GM21390 (cell line): ENCODE measurements around the gene RXRA.

ENCODE experiments used
- ATAC-seq: cut with Tn5 transposase; IDR thresholded peaks from one replicate; pipeline ENCODE4 v1.9.1; 2021; ENCODE audit not compliant: unreplicated experiment

RXRA gene

DNA sequence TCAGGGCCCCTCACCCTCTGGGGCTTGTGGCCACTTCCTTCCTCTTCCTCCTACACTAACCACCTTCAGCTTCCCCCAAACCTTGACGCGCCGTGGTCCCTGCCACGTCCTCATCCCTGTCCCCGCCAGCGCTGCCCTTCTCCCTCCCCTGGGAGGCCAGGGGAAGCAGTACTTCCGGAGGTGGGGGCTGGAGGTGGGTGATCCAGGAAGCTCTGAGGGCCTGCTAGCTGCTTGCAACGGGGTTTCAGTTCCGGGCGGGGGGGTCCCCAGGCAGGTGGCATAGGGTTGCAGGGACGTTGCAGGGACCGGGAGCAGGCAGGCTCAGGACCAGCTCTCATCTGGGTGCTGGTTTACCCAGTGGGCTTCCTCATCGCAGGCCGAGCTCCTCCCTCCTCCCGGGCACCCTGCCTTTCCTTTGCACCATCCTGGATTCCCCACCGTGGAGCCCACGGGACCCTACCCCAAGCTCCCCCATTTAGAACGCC lies 70.0 kb downstream of the RXRA start:
- ATAC-seq: peak; percentile 39

DNA sequence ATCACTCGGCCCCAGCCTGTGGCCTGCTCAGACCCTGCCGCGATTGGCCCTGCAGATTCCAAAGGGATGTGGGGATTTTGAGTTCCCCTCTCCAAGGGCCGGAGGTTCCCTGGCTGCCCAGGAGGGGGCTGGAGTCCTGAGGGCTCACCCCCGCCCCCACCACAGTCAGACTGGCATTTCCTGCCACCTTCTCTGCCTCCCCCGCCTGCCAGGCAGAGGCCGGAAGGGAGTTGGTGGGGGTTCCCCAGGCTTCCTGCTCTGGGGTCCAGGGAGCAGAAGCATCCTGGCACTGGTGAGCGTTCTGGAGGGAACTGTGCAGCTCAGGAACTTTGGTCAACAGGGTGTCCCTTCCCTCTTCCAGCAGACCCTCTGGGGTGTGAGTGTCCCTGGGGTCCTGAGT lies 70.6 kb downstream of the RXRA start:
- ATAC-seq: no peak

DNA sequence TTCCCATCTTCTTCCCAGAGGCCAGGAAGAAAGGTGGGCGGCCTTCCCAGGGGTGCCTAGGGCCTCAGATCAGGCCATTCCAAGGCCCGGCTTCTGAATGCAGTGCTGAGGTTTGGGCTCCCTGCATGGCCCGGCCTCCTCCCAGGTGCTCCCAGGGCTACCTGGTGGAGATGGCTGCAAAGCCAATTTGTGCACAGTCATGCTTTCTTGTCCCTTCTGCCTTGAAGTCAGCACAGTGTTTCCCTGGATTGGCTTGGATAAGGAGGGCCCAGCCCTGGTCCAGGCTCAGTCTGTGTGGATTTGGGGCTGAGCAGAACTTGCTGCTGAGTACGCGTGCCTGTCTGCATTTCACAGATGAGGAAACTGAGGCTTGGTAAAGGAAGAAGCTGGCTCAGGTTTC lies 72.5 kb downstream of the RXRA start:
- ATAC-seq: no peak

DNA sequence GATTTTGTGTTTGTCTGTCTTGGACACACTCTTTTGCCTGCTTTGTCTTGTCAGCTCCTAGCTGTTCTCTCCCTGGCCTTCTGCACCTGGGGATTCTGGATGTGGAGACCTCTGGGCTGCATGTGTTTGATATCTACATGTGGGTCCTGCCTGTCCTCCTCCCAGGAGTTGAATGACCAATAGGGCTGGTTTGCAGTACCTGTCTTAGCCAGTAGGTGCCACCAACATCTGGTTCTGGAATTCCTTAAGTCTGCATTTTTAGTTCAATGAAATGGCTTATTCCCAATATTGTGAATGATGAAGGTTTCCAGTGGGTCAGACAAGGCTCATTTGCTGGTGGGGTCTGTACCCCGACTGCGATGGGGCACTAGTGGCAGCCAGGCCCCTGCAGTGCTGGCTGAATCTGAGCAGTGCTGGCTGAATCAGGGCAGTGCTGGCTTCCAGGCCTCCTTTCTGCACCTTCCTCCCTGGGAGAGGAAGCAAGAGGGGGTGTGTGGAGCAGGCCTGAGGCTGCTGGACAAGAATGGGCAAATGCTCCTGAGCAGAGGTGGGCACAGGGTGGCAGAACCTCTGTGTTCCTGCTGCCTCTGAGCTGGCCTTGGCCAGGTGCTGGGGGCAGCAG lies 73.3 kb downstream of the RXRA start:
- ATAC-seq: no peak

DNA sequence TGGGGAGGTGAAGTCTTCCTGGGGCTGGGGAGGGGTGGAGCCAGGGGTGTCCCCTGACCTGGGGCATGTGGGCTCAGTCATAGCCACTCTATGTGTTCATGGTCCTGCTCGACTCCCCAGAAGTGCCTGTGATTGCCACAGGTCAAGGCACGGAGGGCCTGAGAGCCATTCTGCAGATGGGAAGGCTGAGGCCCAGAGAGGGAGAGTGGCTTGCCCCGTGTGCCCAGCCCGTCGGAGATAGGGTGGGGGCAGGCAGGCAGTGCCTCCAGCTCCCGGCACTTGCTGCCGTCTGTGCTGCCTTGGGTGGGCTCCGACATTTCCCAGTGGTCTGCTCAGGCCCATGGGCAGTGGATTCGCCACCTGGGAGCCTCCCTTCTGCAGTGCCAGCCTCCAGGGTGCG lies 74.0 kb downstream of the RXRA start:
- no peak for ATAC-seq

DNA sequence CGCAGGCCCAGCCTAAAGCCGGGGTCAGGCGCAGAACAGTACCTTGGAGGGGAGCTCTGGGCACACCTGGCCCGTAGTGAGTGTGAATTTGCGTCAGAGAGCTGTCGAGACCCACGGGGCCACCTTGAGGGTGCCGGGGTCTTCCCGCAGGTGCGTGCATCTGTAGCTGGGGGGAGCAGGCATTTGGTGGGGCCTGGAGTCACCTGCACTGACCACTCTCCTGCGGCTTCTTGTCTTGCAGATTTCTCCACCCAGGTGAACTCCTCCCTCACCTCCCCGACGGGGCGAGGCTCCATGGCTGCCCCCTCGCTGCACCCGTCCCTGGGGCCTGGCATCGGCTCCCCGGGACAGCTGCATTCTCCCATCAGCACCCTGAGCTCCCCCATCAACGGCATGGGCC lies 75.1 kb downstream of the RXRA start:
- ATAC-seq: no peak

DNA sequence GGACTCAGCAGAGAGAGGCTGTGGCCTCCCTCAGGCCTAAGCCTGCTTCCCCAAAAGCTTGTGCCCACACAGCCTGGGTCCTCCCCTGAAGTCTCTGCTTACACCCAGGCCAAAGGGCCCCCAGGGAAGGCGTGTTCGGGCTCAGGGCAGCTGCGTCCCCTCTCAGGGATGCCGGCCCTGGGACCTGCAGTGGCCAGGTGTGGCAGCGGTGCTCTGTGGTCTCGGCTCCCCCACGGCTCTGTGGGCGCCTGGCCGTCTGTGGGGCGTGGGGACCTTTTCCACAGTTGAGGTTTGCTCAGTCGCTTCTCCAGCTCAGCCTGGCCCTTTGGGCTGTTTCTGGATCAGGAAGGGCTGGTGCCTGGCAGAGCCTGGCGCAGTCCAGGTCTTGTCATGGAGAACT lies 75.9 kb downstream of the RXRA start:
- ATAC-seq: no peak

DNA sequence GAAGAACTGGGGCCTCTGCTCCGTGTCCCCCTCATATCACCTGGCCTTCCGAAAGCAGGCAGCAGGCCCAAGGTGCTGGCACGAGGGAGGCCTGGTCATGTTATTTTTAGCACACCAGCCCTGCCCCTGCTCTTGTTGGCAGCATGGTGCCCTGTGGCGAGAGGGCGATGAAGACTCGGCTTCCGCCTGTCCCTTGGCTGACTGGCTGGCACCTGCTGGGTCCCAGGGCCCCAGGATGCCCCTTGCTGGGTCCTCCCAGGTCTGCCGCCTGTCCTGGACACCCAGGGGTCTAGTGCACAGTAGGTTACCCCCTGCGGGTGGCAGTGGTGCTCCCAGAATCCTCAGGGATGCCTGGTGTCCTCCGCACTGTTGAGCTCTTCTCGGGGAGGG lies 77.0 kb downstream of the RXRA start:
- no peak for ATAC-seq

DNA sequence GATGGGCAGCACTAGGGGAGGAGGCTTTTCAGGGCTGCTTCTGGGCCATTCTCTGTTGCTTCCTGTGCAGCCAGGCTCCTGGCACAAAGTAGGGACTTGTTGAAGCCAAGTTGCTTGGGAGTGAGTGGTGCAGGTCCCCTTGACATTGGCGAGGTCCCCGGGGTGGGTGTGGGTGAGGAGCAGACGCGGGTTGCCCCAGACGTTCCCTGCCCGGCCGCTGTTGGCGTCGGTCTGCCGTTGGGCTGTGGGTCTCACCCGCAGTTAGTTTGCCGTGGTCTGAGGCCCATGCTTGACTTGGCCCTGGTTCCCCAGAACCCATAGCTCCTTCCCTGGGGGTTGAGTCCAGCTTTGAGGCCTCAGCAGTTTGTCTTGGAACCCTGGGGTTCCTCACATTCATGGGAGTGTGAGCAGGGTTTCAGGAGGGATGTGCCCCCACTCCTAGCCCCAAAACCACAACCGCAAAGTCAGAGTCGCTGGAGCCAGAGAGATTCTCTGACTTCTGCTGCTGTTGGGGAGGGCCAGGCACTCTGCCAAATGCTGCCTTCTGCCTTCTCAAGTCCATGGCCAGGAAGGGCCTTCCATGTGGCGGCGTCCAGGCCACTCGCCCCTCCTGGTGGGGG lies 77.5 kb downstream of the RXRA start:
- ATAC-seq: no peak

DNA sequence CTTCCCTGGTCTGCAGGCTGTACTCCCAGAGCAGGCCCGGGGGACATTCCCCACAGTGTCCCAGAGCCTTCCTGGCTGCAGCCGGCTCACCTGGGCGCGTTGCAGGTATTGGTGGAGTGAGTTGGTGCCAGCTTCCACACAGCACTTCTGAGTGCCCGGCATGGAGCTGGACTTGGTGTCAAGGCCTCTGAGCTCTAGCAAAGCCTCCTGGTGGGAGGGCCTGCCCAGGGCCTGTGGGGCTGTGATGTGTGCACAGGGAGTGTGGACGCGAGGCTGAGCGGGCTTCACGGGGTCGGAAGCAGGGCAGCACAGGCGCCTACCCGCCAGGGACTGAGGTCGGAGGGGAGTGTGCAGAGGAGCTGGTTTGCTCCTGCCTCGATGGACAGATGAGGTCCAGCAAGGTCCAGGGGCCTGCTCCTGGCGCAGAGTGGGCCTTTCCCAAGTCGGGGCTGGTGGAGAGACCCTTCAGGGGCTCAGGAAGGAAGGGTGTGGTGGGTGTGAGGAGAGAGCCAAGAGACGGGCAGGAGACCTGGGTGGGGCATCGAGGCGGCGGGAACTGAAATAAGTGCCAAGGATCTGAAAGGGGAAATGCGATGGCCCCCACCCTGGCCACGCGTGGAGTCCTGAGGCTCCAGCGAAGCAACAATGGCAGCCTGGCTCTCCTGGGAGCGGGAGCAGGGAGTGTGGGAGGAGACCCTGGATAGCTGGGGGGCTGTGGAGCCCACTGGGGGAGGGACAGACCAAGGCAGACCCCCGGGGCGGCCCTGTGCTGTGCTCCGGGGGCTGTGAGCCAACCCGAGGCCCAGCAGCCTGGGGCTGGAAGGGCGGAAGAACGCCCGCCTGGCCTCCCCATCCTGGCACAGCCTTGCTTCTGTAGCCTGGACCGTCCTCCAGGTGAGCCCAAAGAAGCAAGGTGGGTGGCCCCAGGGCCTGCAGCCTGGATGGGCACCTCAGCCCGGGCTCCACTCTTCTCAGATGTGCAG lies 78.4 kb downstream of the RXRA start:
- ATAC-seq: no peak

DNA sequence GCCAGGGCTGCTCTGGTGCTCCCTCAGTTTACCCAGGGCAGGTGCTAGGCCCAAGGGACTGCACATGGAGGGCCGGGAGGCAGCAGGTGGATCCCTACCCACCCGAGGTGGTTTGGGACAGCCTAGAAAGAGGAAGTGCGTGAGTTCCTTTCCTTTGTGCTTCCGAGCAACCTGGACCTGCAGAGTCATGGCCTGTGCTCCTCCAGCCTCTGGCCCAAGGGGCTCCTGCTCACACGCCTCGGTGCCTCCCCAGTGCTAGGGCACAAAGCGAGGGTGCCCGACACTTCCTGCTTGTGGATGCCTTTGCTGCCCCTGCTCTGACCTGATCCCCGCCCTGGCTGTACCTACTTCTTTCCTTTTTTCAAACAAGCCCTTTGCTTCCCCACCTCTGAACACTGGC lies 79.3 kb downstream of the RXRA start:
- ATAC-seq: no peak

DNA sequence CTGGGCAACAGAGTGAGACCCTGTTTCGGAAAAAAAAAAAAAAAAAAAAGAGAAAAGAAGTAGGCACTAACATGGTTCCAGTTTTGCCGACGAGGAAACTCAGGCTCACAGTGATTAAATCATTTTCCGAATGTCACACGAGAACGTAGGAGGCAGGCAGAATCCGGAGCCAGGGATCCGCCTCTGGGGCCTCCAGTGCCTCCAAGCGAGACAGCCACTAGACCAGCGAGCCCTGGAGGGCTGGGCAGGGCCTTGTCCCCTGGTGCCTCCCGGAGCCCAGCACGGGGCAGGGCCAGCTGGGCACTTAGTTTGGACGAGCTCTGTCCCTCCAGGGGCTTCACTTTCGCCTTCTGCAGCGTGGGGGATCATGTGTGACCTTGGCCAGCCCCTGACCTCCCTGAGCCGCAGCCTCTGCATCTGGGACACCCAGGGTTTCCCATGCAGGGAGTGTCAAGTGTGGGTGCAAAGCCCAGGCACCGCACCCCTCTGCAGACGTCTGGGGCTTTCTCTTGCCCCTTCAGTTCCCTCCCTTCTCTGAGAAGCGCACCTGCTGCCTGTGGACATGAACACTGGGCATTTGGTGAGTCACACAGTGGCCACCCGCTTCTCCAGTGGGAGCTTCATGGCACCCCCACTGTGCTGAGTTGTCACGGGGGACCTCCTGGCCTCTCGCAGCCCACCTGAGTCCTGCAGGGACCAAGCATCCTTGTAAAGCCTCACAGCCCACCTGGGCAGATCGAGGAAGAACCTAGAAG lies 80.3 kb downstream of the RXRA start:
- no peak for ATAC-seq

DNA sequence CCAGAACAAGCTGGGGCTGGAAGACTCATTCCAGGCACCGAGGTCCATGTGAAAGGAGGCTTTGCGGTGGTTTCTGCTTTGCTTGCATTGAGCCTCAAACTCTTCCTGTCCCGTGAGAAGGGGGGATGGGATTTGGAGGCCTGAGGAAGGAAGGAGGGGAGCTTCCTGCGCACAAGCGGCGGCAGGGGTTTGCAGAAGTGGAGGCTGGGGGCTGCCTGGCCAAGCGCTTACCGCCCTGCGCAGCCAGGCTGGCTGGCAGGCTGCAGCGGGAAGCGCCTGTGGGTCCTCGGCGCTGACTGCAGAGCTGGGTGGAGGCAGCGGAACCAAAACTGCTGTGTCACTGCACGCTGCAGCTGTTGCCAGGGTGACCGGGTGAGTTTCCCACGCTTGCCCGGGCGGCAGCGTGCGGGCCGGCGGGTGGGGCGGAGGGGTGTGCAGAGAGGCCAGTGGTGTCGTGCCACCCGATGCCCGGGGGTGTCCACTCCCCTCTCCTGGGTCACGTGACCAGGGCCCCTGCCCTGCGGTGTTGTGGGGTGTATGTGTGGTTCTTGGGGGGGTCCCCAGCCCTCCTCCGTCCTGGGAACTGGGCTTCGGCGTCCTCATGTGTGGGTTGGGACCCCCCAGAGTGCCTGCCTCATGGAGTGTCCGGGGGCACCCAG lies 81.0 kb downstream of the RXRA start:
- peak; percentile 67 for ATAC-seq

DNA sequence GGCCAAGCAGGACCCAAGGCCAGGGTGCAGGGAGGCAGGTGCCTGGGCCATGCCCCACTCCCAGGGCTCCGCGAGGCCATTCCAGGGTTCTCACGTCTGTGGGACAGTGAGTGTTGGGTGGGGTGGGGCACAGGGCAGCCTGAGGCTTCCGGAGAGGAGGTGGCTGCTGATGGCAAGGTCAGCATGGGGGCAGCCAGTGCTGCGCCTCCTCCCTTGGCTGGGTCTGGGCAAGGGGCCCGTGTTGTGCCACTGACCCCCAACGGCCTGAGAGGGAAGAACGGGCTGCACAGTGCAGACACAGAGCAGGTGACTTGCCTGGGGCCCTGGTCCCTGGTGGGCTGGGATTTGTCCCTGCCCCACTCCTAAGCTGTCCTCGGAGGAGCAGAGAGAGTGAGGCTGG lies 82.1 kb downstream of the RXRA start:
- ATAC-seq: no peak

DNA sequence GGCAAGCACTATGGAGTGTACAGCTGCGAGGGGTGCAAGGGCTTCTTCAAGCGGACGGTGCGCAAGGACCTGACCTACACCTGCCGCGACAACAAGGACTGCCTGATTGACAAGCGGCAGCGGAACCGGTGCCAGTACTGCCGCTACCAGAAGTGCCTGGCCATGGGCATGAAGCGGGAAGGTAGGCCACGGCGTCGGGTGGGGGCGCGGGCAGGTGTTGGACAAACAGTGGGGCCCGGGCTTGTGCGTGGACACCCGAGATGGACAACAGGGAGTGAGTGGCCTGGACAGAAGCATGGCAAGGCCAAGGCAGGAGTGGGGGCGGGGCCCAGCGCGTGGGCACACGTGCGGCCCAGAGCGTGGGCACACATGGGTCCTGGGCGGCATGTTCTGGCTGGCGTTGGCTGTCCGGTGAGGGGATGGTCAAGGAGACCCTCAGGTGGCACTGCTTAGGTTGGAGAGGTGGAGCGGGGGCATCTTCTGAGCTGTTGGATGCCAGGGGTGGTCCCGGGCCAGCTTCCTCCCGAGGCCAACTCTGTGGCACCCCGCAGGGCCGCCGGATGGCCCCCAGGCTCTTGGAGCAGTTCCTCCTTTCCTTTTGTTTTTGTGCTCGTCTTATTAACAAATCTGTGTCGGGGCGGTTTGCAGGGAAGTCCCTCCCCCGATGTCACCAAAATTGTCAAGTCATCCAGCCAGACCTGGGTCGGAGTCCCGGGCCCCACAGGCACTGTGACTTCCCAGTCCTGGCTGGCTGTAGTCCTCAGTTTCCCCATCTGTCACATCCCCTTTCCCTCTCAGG lies 82.9 kb downstream of the RXRA start:
- no peak for ATAC-seq

DNA sequence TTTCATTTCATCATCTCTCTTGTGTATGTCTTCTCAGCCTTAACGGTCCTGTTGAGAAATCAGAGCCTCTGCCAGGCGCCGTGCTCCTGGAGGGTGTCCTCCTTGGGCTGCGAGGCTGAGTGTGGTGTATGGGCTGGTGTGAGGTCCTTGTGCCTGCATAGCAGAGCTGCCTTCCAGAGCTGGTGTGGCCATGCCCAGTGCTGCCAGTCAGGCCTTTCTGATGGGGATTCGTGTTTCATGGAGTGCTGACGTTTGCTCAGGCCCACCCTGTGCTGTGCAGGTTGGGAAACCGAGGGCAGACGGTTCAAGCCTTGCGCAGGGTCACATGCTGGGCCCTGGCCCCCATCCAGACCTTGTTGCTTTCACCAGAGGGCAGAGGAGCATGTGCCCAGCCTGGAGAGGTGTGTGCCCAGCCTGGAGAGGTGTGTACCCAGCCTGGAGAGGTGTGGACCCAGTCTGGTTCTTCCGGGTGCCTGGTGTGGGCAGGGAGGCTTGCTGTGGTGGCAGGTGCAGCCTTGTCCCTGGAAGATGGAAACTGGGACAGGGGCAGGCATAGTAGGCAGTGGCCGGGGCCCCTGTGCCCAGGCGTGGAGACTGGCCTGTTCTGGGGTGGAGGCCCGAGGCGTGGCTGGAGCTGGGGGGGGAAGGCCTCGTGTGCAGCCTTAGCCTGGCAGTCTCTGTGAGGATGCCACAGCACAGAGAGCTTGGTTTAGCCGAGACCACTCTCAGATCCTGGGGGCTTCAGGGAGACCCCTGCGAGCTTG lies 84.0 kb downstream of the RXRA start:
- no peak for ATAC-seq

DNA sequence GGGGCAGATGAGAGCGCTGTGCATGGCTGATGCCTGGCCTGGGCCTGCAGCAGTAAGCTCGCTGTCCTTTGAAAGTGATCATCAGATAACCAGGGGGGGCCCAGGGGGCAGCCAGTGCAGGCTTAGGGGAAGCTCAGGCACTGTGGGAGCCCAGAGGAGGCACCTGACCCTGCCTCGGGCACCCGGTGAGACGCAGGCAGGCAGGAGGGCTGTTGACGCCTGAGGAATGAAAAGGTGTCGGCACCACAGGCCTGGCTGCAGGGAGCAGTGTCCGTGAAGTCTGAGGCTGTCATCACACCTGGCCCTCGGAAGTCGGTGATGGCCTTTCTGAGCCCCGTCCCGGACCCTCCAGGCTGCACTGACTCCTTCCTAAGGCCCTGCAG lies 84.6 kb downstream of the RXRA start:
- ATAC-seq: no peak

DNA sequence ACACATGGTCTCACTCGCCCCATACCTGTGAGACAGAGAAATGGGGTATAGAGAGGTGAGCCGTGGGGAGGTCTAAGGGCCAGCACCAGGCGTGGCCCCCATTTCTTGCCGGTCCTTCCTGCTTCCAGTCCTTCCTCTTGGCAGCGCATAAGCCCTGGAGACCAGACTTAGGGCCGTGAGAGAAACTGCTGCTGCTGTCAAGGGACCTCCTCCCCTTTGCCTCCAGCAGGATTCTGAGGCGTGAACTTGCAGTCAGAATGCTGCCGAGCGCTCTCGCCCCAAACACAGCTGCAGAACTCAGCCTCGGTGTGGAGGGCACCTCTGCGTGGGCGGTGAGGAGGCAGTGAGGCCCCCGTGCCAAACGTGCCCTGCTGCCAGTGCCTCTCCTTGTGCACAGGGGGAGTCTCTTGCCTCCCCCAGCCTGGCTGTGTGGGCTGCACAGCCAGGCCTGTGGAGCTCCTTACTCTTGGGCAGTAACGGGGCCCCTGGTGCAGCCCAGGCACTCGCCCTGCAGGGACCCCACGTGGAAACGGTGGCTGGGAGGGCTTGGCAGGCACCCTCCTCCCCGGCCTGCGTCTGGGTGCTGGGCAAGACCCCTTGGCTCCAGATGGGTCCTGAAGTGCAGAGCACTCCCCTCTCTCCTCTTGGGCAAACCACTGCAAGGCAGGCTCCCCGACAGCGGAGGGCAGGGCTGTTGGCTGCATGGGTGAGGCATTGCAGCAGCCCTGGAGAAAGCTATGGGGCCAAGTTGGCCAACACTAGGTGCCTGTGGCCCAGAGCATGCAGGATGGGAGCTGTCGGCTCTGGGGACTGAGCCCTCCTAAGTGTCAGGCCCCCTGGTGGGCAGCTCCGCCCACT lies 85.4 kb downstream of the RXRA start:
- ATAC-seq: no peak
